Middle frontal gyrus (tissue), 1 donor: ENCODE measurements around the gene NOM1.

Source experiments
- DNase-seq: peaks from one replicate; pipeline ENCODE4 v3.0.0-alpha.2; 2015; ENCODE audit warnings: low spot score; ENCODE audit errors: extremely low spot score

NOM1 gene

GRCh38 chr7:156984174-156984891 is 34.8 kb downstream of the NOM1 start:
- DNase-seq: no peak

DNA sequence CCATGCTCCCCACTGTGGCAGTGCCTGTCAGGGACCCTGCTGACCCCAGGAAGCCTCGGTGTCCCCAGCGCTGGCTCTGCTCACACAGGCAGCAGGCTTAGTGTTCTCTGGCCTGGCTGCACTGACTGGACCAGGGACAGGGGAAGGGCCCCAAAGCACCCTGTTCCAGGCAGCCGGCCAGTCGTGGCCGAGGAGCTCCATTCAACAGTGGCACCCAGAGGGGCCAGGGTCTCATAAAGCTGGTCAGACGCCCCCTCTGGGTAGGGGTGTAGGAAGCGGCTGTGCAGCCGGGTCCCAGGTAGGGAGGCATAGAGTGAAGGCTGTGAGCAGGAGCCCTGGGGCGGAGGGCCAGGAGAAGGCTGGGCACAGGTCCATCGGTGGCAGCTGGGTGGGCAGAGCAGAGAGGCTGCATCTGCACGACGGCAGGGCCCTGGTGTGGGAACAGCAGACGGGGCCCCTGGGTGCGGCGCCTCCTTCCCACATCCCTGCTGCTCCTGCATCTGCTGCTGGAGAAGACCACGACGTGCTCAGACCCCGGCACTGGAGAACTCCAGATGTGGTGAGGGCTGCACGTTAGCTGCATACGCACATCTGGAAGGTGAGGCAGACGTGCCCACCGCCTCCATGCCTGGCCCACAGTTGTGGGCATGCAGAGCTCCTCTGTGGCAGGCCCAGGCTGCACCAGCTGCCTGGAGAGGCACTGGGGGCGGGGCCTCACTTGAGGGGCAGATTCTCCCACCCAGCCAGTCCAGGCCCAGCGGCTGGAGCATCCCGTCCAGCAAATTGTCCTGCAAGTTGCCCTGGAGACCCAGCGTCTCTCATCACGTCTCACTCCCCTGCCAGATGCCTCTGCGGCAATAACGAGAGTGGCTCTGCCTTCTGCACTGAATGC is 35.8 kb downstream of the NOM1 start:
- DNase-seq: no peak

- DNase-seq: no peak
Measured at GRCh38 chr7:156986378-156986777, 36.9 kb downstream of the NOM1 start.

DNA sequence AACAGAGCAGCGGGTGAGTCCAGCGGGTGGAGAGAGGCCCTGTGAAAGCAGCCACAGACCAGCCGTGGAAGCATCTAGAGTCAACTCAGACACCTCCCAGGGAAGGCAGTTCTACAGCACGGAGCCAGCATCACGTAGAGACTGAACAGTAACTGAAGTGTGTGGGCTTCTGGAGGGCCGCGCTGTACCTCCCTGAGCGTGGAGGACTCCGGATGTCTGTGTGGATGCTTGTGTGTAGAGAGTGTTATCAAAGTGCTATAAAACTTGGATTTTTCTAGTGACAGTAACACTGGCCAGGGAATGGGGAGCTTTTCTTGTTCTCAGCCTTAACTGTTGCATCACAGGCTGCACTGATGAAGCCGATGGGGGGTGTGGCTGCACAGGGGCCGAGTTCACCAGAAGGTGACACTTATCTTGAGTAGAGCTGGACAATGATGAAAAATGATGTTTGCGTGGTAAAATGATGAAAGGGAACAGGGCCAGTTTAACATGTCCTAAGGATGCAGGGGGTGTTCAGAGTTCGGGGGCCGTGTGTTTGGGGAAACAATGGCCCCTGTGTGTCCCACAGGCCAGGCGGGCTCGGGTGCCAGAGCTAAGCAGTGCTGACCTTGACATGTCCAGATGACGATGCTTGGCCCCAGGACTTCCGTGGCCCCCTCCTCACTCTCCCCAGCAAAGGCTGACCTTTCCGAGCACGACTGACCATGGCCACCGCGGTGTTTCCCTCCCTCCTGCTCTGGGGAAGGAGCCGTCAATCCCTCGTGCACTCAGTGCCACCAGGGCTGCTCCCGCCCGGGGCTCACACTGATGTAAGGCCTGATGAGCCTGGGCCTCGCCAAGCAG is 39.1 kb downstream of the NOM1 start:
- DNase-seq: no peak

- DNase-seq: no peak
Measured at GRCh38 chr7:156989766-156990535, 40.4 kb downstream of the NOM1 start.

GRCh38 chr7:156993021-156993924 is 43.8 kb downstream of the NOM1 start:
- no peak for DNase-seq

GRCh38 chr7:156993925-156994235 is 44.4 kb downstream of the NOM1 start:
- DNase-seq: no peak

DNA sequence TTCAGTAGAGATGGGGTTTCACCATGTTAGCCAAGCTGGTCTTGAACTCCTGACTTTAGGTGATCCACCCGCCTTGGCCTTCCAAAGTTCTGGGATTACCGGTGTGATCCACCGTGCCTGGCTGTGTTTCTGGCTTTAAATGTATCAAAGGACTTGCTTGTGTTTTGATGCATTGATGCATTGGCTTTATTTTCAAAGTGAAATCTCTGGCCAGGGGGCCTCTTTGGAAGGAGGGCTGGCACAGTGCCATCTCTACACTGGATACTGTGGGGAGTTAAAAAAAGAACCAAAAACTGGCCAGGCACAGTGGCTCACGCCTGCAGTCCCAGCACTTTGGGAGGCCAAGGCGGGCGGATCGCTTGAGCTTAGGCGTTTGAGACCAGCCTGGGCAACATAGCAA is 44.9 kb downstream of the NOM1 start:
- no peak for DNase-seq

- no peak for DNase-seq
Measured at GRCh38 chr7:156998988-156999957, 49.8 kb downstream of the NOM1 start.

DNA sequence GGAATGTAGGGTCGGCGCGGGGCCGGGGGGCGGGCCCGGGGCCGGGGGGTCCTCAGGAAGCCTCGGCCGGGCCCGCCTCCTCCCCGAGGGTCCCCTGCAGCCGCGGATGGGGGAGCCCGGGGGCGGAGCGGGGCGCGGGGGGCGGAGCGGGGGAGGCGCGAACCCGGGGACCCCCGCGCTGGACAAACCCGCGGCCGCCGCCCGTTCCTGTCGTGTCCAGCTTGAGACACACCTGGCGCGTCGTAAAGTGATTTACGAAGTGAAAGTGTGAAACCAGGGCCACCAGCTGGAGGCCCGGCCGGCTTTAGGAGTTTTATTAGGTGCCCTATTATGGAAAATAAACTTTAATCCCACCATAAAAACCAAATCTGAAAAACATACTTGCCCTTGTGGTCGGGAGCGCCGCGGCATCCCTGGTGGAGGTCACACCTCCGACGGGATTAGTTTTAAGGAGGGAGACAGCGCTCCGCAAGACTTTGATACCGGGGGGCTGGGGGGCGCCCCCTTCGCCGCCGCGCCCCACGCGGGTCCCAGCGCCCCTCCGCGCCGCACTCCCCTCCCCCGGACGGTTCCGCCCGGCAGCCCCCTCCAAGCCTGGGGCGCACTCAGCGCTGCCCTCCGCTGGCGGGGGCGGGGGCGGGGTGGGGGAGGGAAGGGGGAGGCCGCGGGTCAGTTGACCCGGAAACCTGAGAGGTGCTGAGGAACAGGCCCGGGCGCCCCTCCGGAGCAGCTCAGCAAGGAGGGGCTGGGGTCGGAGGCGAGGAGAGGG is 50.6 kb downstream of the NOM1 start:
- no peak for DNase-seq

DNA sequence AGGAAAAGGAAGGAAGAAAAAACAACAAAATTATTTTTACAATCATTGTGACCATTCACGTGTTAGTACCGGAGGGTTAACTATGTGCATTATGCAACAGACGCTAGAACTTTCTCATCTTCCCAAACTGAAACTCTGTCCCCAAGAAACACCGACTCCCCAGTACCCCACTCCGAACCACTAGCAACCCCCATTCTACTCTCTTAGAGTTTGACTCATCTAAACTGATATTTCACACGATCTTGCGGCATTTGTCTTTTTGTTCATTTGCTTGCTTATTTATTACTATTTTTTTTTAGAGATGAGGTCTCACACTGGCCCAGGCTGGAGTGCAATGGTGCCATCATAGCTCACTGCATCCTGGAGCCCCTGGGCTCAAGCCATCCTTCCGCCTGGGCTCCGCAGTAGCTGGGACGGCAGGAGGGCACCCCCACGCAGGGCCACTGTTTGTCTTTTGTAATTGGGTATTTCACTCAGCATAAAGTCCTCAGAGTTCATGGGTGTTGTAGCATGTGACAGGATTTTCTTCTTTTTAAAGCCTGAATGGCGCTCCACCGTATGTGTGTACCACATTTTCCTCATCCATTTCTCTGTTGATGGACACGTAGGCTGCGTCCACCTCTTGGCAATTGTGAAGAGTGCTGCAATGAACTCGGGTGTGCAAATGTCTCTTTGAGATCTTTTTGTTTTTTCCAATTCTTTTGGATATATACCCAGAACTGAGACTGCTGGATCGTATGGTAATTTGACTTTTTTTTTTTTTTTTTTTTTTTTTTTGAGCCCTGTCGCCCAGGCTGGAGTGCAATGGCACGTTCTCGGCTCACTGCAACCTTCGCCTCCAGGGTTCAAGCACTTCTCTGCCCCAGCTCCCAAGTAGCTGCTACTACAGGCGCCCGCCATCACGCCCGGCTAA is 51.5 kb downstream of the NOM1 start:
- DNase-seq: no peak

DNA sequence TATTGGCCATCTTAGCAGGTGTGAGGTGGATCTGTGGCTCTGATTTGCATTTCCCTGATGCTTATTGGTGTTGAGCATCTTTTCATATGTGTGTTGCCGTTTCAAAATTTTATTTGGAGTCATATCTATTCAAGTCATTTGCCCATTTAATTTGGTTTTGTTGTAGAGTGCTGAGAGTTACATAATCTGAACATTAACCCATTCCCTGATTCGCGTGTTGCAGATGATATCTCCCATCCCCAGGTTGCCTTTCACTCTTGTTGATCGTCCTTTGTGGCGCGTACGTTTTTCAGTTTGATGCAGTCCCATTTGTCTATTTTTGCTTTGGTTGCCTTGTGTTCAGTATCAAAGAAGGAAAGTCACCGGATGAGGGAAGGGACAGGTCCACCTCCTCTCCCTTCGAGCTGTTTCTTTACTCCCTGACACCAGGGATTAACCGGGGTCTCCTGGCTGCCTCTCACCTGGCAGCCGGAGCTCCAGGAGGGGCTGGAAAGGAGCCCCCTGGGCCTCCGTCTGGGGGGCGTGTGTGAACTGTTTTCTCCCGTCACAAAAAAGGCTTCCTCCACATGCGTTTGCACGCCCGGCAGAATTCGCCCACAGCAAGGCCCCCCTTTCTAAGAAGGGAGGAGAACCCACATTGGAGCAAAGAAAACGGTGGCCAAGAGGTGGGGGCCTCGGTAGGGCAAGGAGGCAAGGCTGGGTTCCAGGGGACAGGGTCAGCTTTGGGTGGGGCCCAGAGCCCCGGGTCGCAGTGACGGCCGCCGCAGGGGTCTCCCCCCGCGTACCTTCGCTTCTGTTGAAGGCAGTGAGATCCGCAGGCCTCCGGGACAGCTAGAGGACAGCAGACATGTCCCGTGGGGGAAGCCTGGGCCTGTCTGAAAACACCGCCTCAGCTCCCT is 52.7 kb downstream of the NOM1 start:
- no peak for DNase-seq

- DNase-seq: no peak
Measured at GRCh38 chr7:157002819-157003421, 53.4 kb downstream of the NOM1 start.

- DNase-seq: no peak
Measured at GRCh38 chr7:157003445-157003755, 53.9 kb downstream of the NOM1 start.

DNA sequence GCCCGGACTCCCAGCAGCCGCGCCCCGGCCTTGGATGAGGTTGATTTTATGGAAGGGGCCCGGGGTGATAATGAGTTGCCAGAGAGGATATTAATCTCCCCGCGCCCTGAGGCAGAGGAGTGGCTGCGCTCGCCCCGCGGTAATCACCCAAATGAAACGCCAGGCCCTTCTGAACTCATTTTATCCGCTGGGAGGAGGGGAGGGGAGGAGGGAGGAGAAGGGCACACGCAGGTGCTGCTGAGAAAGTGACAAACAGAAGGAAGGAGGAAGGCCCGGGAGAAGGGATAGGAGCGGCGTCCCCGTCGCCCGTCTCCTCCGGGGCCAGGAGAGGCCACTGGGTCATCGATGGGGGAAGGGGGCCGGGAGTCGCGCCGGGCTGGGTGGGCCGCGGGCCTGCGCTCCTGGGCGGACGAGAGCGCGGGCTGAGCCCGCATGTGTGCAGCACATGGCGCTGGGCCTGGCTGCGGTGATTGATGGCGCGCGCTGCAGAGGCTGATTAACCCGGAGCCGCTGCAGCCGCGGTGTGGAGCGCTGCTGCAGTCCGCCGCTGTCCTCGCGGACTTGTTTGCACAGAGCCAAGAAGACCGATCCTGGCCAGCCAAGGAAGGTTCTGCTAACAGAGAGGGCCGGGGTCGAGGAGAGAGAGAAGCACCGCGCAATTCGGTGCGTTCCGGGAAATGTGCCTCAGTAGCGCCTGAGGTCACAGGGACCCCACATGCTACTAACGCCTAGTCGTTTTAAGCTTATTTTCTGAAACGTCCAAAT is 54.4 kb downstream of the NOM1 start:
- DNase-seq: no peak
